ENCODE data around the gene MAPK8. TPM values are rescaled to one million over a fixed set of nuclear protein-coding genes. Genes with fewer than 3 reads are reported as not detected.

Gene MAPK8
- total RNA-seq, 1 donor from 2014 or later, result 54.3 TPM

GRCh38 chr10:48364659-48365405 is 58.4 kb downstream of the MAPK8 start:
- Histone ChIP-seq H3K4me3 (no peak overlapping the region), H3K27ac (no peak overlapping the region), H3K4me1 (peaks cover 17% of the 10 kb centered on the region), H3K36me3 (no peaks in the 10 kb centered on the region), H3K9me3 (no peaks in the 10 kb centered on the region), H3K27me3 (no peaks in the 10 kb centered on the region)
- no peak for DNase-seq (ENCODE audit: extremely low spot score in 2 of 2)
- TF ChIP-seq, protein P1, sequence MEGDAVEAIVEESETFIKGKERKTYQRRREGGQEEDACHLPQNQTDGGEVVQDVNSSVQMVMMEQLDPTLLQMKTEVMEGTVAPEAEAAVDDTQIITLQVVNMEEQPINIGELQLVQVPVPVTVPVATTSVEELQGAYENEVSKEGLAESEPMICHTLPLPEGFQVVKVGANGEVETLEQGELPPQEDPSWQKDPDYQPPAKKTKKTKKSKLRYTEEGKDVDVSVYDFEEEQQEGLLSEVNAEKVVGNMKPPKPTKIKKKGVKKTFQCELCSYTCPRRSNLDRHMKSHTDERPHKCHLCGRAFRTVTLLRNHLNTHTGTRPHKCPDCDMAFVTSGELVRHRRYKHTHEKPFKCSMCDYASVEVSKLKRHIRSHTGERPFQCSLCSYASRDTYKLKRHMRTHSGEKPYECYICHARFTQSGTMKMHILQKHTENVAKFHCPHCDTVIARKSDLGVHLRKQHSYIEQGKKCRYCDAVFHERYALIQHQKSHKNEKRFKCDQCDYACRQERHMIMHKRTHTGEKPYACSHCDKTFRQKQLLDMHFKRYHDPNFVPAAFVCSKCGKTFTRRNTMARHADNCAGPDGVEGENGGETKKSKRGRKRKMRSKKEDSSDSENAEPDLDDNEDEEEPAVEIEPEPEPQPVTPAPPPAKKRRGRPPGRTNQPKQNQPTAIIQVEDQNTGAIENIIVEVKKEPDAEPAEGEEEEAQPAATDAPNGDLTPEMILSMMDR (IDR thresholded peaks at IDR 0.05), result no peak
- TF ChIP-seq POLR2AphosphoS5 (IDR thresholded peaks at IDR 0.05; ENCODE audit: insufficient read depth in 1 of 2, low read depth in 1 of 2), result no peak
- TF ChIP-seq POLR2A (IDR thresholded peaks at IDR 0.05), result no peak
- intact Hi-C loops (cut with DNase I), result loop anchor here (5.0 kb wide), 1 partner anchor 292 kb away; no protein-coding TSS in a partner anchor

DNA sequence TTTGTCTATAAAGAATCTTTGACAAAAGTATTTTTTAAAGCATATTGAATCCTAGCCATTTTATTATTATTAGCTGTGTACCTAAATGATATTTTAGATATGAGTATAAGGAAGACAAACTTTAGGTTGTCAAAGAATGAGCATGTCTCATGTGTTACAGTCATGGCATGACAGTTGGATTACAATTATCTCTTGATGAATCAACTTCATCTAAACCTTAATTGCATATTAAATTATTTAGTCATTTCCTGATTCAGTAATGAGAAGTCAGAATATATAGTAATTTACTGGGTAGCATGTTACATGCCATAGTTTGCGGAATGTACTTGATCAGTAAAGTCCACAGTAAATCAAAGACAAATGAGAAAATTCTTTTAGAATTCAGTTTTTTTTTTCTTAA is 59.2 kb downstream of the MAPK8 start:
- TF ChIP-seq POLR2AphosphoS5 (IDR thresholded peaks at IDR 0.05; ENCODE audit: insufficient read depth in 1 of 2, low read depth in 1 of 2) (no peak), POLR2A (IDR thresholded peaks at IDR 0.05) (no peak)
- TF ChIP-seq, protein P1 (IDR thresholded peaks at IDR 0.05), result no peak
- Histone ChIP-seq H3K27ac (no peak overlapping the region), H3K9me3 (no peaks in the 10 kb centered on the region), H3K27me3 (no peaks in the 10 kb centered on the region), H3K4me3 (no peak overlapping the region), H3K4me1 (peaks cover 17% of the 10 kb centered on the region), H3K36me3 (no peaks in the 10 kb centered on the region)
- no peak for DNase-seq (ENCODE audit: extremely low spot score in 2 of 2)
- intact Hi-C loops (cut with DNase I), result no loop called here

- no peak for DNase-seq (ENCODE audit: extremely low spot score in 2 of 2)
- intact Hi-C loops (cut with DNase I), result no loop called here
- no peaks in the 10 kb centered on the region for H3K27me3 ChIP-seq
- H3K4me3 ChIP-seq, result no peak overlapping the region
- TF ChIP-seq POLR2A (IDR thresholded peaks at IDR 0.05) (no peak), POLR2AphosphoS5 (IDR thresholded peaks at IDR 0.05; ENCODE audit: insufficient read depth in 1 of 2, low read depth in 1 of 2) (no peak)
- TF ChIP-seq, protein P1 (IDR thresholded peaks at IDR 0.05), result no peak
- H3K4me1 ChIP-seq, result peaks cover 17% of the 10 kb centered on the region
- no peaks in the 10 kb centered on the region for H3K9me3 ChIP-seq
- H3K27ac ChIP-seq, result no peak overlapping the region
- H3K36me3 ChIP-seq, result no peaks in the 10 kb centered on the region
Measured at GRCh38 chr10:48366261-48366660, 59.8 kb downstream of the MAPK8 start.

- H3K27me3 ChIP-seq, result no peaks in the 10 kb centered on the region
- peaks cover 15% of the 10 kb centered on the region for H3K4me1 ChIP-seq
- no peak for DNase-seq (ENCODE audit: extremely low spot score in 2 of 2)
- no peak overlapping the region for H3K27ac ChIP-seq
- H3K4me3 ChIP-seq, result no peak overlapping the region
- no peaks in the 10 kb centered on the region for H3K36me3 ChIP-seq
- no peaks in the 10 kb centered on the region for H3K9me3 ChIP-seq
- intact Hi-C loops (cut with DNase I), result no loop called here
- TF ChIP-seq, protein P1 (IDR thresholded peaks at IDR 0.05), result no peak
- TF ChIP-seq POLR2AphosphoS5 (IDR thresholded peaks at IDR 0.05; ENCODE audit: insufficient read depth in 1 of 2, low read depth in 1 of 2) (no peak), POLR2A (IDR thresholded peaks at IDR 0.05) (no peak)
Measured at GRCh38 chr10:48369501-48369900, 63.0 kb downstream of the MAPK8 start.
